GM21390 (cell line): Measurements from ENCODE around the gene RNF225.
"Not testable (repeated sequence)": the region's sequence is repeated elsewhere in the genome, so short reads cannot be mapped to it uniquely, and the experiment has no call there.

Experiments
- ATAC-seq: cut with Tn5 transposase; IDR thresholded peaks from one replicate; pipeline ENCODE4 v1.9.1; 2021; ENCODE audit not compliant: unreplicated experiment

RNF225 gene

GRCh38 chr19:58386576-58387337 is 8.7 kb upstream of the RNF225 start, which contains the start of gene RPS5:
RPS5 (plus strand) TSS chr19:58387269; CDS start chr19:58388138, 869 bp downstream.
- ATAC-seq = peak; percentile 89

- ATAC-seq = no peak
Measured at GRCh38 chr19:58387338-58388174, 7.9 kb upstream of the RNF225 start.

- ATAC-seq = no peak
Measured at GRCh38 chr19:58388175-58388526, 7.3 kb upstream of the RNF225 start.

GRCh38 chr19:58392945-58393724 is 2.3 kb upstream of the RNF225 start:
- ATAC-seq = no peak

- ATAC-seq = no peak
Measured at GRCh38 chr19:58393725-58394033, 1.8 kb upstream of the RNF225 start.

GRCh38 chr19:58394821-58395219 is 636 bp upstream of the RNF225 start:
- ATAC-seq = no peak

- no peak for ATAC-seq
Measured at GRCh38 chr19:58395979-58396627, 647 bp downstream of the RNF225 start.

- no peak for ATAC-seq
Measured at GRCh38 chr19:58396691-58397532, 1.5 kb downstream of the RNF225 start.

- no peak for ATAC-seq
Measured at GRCh38 chr19:58397533-58398037, 2.1 kb downstream of the RNF225 start.

- no peak for ATAC-seq
Measured at GRCh38 chr19:58398087-58398486, 2.6 kb downstream of the RNF225 start.

- ATAC-seq = no peak
Measured at GRCh38 chr19:58398545-58398944, 3.1 kb downstream of the RNF225 start.

GRCh38 chr19:58399903-58400302 is 4.4 kb downstream of the RNF225 start:
- no peak for ATAC-seq

GRCh38 chr19:58400316-58400915 is 5.0 kb downstream of the RNF225 start:
- ATAC-seq = no peak

- ATAC-seq = peak; percentile 97
Measured at GRCh38 chr19:58400916-58401839, 5.7 kb downstream of the RNF225 start.

GRCh38 chr19:58401840-58402421 is 6.5 kb downstream of the RNF225 start:
- ATAC-seq = no peak

GRCh38 chr19:58403920-58404478 is 8.5 kb downstream of the RNF225 start:
- not testable (repeated sequence) for ATAC-seq

- no peak for ATAC-seq
Measured at GRCh38 chr19:58406818-58407657, 11.6 kb downstream of the RNF225 start.
